ENCODE data around the gene LACTB.
A peak's percentile ranks its signal among the peaks of the same experiment; 100 is the strongest.

The LACTB gene

DNA sequence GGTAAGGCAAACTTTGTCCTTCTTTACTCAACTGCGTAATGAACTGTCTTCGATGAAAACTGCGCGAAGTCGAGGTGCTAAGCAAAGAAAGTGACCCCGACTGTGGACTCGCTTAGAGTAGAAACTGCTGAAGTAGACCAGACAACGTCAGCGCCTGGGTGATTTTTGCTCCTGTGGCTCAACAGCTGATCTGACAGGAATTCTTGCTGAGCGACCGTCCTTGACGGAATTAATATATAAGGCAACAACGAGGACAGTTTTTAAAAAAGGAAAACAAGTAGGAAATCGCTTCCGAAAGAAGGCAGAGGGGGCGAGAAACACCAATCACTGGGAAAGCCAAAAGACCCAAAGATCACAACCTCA lies 35.1 kb downstream of the LACTB start:
- H3K4me3 Mint-ChIP-seq = peak overlapping the region; percentile 93
- peaks cover 29% of the 10 kb centered on the region for H3K4me1 Mint-ChIP-seq
- H3K36me3 Mint-ChIP-seq = peaks cover 32% of the 10 kb centered on the region
- DNase-seq = peak; percentile 26
- H3K27me3 Mint-ChIP-seq = no peaks in the 10 kb centered on the region
- H3K27ac Mint-ChIP-seq = peak overlapping the region; percentile 95
- CTCF ChIA-PET = interaction anchor here (1.1 to 1.5 kb wide), 2 partner anchors 34 to 109 kb away, joined by 3 to 5 read pairs; no protein-coding TSS in a partner anchor
- no peaks in the 10 kb centered on the region for H3K9me3 Mint-ChIP-seq

DNA sequence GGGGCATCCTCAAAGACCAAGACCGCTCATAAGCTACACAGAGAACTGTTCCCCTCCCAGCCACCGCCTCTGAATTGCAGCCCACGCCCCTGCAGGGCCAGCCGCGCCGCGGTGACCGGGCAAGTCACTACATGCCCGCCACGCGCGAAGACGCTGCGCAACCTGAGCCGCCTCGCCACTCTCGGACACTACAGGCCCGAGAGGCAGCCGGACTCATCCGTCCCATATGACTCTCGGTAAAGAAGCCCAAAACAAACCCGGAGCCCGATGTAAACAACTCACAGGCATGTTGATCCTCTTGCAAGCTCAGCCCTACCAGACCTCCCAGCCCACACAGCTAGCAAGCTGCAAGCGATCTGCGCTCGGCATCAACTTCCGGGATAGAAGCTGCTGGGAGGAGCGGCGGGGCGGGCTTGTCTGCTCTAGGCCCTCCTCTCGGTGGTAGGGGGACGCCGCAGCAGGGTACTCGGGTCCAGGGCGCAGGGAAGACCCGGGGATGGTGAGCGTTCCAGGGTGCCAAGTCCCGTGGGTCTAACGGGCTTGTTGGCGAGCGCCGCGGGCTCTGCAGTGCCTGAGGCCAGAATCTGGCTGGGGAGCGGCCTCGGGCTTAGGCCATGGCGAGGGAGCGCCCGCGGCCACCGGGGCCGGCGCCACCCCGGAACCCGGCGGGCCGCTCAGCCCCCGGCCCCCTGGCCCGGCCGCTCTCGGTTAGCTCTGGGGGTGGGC lies 35.6 kb downstream of the LACTB start, which contains the start of gene RPS27L:
Gene RPS27L, minus strand, starts transcription at position 360 of the 726 bp plus-strand sequence. Its CDS starts 72 bp downstream, at position 288.
- DNase-seq = peak; percentile 95
- no peaks in the 10 kb centered on the region for H3K27me3 Mint-ChIP-seq
- CTCF ChIA-PET = interaction anchor here (1.1 to 1.5 kb wide), 2 partner anchors 34 to 109 kb away, joined by 3 to 5 read pairs; no protein-coding TSS in a partner anchor

DNA sequence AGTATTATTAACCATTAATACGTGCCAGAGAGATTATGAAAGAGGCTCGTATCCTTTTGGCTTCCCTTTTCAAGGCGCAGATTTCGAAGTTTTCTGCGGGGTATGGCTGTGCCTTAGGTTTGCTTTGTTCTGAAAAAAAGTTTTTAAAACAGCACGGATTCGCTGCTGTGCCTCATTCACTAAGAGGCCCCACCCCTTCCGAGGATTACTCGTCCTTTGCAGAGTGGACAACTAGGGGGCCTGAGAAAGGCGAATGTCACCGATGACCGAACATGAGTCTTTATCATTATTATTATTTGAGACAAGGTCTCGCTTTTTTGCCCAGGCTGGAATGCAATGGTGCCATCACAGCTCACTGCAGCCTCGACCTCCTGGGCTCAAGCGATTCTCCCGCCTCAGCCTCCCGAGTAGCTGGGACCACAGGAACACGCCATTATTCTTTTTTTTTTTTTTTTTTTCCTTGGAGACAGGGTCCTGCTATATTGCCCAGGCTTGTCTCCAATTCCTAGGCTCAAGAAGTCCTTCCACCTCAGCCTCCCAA lies 36.3 kb downstream of the LACTB start:
- Mint-ChIP-seq H3K36me3 (peaks cover 23% of the 10 kb centered on the region), H3K27me3 (no peaks in the 10 kb centered on the region)
- CTCF ChIA-PET = interaction anchor here (1.1 to 1.5 kb wide), 2 partner anchors 33 to 110 kb away, joined by 3 to 5 read pairs; no protein-coding TSS in a partner anchor

More for the DNA sequence above, 35.6 kb downstream of the LACTB start, which contains the start of gene RPS27L:
- Mint-ChIP-seq H3K9me3 (no peaks in the 10 kb centered on the region), H3K36me3 (peaks cover 29% of the 10 kb centered on the region), H3K4me3 (peak within 1 kb of the TSS; percentile 93), H3K27ac (peak within 1 kb of the TSS; percentile 95), H3K4me1 (peaks cover 28% of the 10 kb centered on the region)

GRCh38 chr15:63160638-63161037 lies 39.0 kb downstream of the LACTB start:
- Mint-ChIP-seq H3K27me3 (peaks cover 5% of the 10 kb centered on the region), H3K36me3 (peaks cover 11% of the 10 kb centered on the region), H3K4me3 (no peak overlapping the region), H3K27ac (no peak overlapping the region), H3K9me3 (no peaks in the 10 kb centered on the region), H3K4me1 (peaks cover 13% of the 10 kb centered on the region)
- DNase-seq = no peak
- CTCF ChIA-PET = interaction anchor here (1.0 to 1.2 kb wide), 2 partner anchors 14 to 16 kb away, joined by 3 read pairs; no protein-coding TSS in a partner anchor

More for the DNA sequence above, 36.3 kb downstream of the LACTB start:
- H3K4me3 Mint-ChIP-seq = peak overlapping the region; percentile 93
- H3K4me1 Mint-ChIP-seq = peaks cover 26% of the 10 kb centered on the region
- H3K27ac Mint-ChIP-seq = peak overlapping the region; percentile 92
- no peaks in the 10 kb centered on the region for H3K9me3 Mint-ChIP-seq
- DNase-seq = peak; percentile 47

DNA sequence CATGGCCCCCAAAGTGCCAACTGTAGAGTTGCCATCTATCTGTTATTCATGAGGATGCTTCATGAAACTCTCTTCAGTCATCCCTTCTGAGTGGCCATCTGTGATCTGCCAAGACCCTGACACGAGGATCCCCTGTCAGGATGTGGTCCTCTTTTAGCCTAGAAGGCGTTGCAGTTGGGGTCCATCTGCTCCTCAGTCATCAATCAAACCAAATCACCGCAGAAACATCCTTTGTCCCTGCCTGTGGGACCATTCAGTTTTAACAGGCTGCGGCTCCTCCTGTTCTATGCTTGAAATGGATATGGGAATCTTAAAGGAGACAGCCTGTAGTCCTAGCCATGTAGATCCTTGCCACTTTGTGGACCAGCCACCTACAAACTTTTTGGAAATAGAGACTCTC lies 41.6 kb downstream of the LACTB start:
- no peaks in the 10 kb centered on the region for H3K9me3 Mint-ChIP-seq
- H3K36me3 Mint-ChIP-seq = peaks cover 2% of the 10 kb centered on the region
- peaks cover 3% of the 10 kb centered on the region for H3K4me1 Mint-ChIP-seq
- H3K27me3 Mint-ChIP-seq = peaks cover 5% of the 10 kb centered on the region
- CTCF ChIA-PET = no interaction called here
- H3K27ac Mint-ChIP-seq = no peak overlapping the region
- no peak for DNase-seq
- H3K4me3 Mint-ChIP-seq = no peak overlapping the region

GRCh38 chr15:63165166-63165859 lies 43.7 kb downstream of the LACTB start:
- Mint-ChIP-seq H3K27me3 (peaks cover 5% of the 10 kb centered on the region), H3K4me1 (peaks cover 2% of the 10 kb centered on the region)

DNA sequence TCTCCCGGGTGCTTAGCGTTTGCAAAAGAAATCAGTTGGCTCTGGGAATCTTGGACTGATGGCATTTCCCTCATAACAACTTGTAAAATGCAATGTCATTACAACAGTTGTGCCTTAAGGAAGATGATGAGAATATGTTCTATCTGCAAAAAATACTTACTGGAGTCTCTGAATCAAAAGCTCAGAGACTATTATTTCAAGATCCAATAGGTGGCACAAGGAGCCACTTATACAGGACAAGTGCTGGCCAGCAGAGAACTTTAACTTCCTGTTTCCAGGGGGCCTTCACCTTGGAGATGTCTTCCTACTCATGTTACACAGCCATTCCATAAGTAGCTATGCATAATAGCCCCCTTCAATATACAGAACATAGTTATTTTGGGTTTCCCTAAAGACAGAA lies 44.6 kb downstream of the LACTB start:
- H3K27me3 Mint-ChIP-seq = peaks cover 5% of the 10 kb centered on the region
- no peaks in the 10 kb centered on the region for H3K36me3 Mint-ChIP-seq
- no peak overlapping the region for H3K4me3 Mint-ChIP-seq
- no peaks in the 10 kb centered on the region for H3K9me3 Mint-ChIP-seq
- CTCF ChIA-PET = interaction anchor here (0.7 to 1.5 kb wide), 18 partner anchors 9 to 321 kb away, joined by 3 to 10 read pairs (median 3); no protein-coding TSS in a partner anchor
- H3K27ac Mint-ChIP-seq = no peak overlapping the region
- H3K4me1 Mint-ChIP-seq = peaks cover 2% of the 10 kb centered on the region
- no peak for DNase-seq

More at GRCh38 chr15:63165166-63165859, 43.7 kb downstream of the LACTB start:
- Mint-ChIP-seq H3K27ac (no peak overlapping the region), H3K36me3 (no peaks in the 10 kb centered on the region), H3K9me3 (no peaks in the 10 kb centered on the region), H3K4me3 (no peak overlapping the region)
- no peak for DNase-seq
- CTCF ChIA-PET = interaction anchor here (0.8 to 1.5 kb wide), 8 partner anchors 21 to 242 kb away, joined by 3 to 10 read pairs (median 3); no protein-coding TSS in a partner anchor

- no peak overlapping the region for H3K4me3 Mint-ChIP-seq
- H3K27me3 Mint-ChIP-seq = peaks cover 5% of the 10 kb centered on the region
- H3K9me3 Mint-ChIP-seq = no peaks in the 10 kb centered on the region
- CTCF ChIA-PET = no interaction called here
- peaks cover 2% of the 10 kb centered on the region for H3K4me1 Mint-ChIP-seq
- no peak for DNase-seq
- H3K36me3 Mint-ChIP-seq = no peaks in the 10 kb centered on the region
- no peak overlapping the region for H3K27ac Mint-ChIP-seq
Measured at GRCh38 chr15:63169788-63170187, 48.1 kb downstream of the LACTB start.

DNA sequence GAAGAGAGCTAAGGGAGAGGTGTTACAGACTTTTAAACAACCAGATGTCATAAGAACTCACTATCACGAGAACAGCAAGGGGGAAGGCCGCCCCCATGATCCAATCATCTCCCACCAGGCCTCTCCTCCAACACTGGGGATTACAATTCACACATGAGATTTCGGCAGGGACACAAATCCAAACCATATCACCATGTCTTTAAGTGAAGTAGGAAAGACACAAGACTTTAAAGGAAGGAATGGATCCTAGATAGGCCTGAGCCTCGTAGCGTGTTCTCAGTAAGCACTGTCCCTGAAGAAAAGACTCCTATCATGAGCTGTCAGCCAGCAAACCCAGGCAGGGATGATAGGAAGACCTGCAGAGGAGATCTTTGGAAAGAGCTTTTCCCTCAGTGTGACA lies 50.7 kb downstream of the LACTB start:
- CTCF ChIA-PET = no interaction called here
- DNase-seq = no peak
- Mint-ChIP-seq H3K4me1 (no peaks in the 10 kb centered on the region), H3K36me3 (no peaks in the 10 kb centered on the region), H3K9me3 (no peaks in the 10 kb centered on the region), H3K4me3 (no peak overlapping the region), H3K27me3 (no peaks in the 10 kb centered on the region), H3K27ac (no peak overlapping the region)

GRCh38 chr15:63172851-63173451 lies 51.3 kb downstream of the LACTB start:
- Mint-ChIP-seq H3K4me3 (no peak overlapping the region), H3K9me3 (no peaks in the 10 kb centered on the region), H3K27me3 (no peaks in the 10 kb centered on the region), H3K36me3 (no peaks in the 10 kb centered on the region), H3K4me1 (no peaks in the 10 kb centered on the region), H3K27ac (no peak overlapping the region)
- no peak for DNase-seq
- CTCF ChIA-PET = no interaction called here

DNA sequence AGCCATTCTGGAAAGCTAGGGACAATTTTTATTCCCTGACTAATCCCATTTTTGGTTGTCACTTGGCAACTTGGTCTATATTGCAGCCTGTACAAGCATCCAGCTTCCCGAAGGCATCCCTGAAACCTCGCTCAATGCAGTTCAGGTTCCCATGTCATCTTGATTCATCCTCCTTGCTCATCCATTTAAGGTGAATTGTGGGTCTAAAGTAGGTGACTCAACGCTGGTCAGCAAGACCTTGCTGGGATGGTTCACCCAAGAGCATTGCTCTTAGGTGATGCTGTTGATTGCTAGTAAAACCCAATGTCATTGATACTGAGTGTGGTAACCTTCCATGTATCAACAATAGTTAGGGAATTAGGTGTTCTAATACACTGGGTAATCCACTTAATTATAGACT lies 54.6 kb downstream of the LACTB start:
- Mint-ChIP-seq H3K4me1 (no peaks in the 10 kb centered on the region), H3K36me3 (no peaks in the 10 kb centered on the region), H3K27me3 (peaks cover 3% of the 10 kb centered on the region), H3K9me3 (no peaks in the 10 kb centered on the region), H3K27ac (no peak overlapping the region), H3K4me3 (no peak overlapping the region)
- CTCF ChIA-PET = no interaction called here
- no peak for DNase-seq

GRCh38 chr15:63178034-63178433 lies 56.4 kb downstream of the LACTB start:
- H3K9me3 Mint-ChIP-seq = no peaks in the 10 kb centered on the region
- no peak for DNase-seq
- H3K36me3 Mint-ChIP-seq = no peaks in the 10 kb centered on the region
- H3K4me1 Mint-ChIP-seq = no peaks in the 10 kb centered on the region
- no peak overlapping the region for H3K27ac Mint-ChIP-seq
- peaks cover 3% of the 10 kb centered on the region for H3K27me3 Mint-ChIP-seq
- H3K4me3 Mint-ChIP-seq = no peak overlapping the region
- CTCF ChIA-PET = interaction anchor here (1.4 kb wide), 1 partner anchor 12 kb away, joined by 3 read pairs; no protein-coding TSS in a partner anchor

GRCh38 chr15:63180746-63181145 lies 59.1 kb downstream of the LACTB start:
- H3K4me1 Mint-ChIP-seq = no peaks in the 10 kb centered on the region
- H3K27ac Mint-ChIP-seq = no peak overlapping the region
- H3K9me3 Mint-ChIP-seq = no peaks in the 10 kb centered on the region
- CTCF ChIA-PET = interaction anchor here (1.7 kb wide), 1 partner anchor 109 kb away, joined by 4 read pairs; no protein-coding TSS in a partner anchor
- DNase-seq = no peak
- peaks cover 8% of the 10 kb centered on the region for H3K27me3 Mint-ChIP-seq
- H3K36me3 Mint-ChIP-seq = no peaks in the 10 kb centered on the region
- H3K4me3 Mint-ChIP-seq = no peak overlapping the region

- Mint-ChIP-seq H3K27ac (no peak overlapping the region), H3K36me3 (no peaks in the 10 kb centered on the region), H3K4me1 (no peaks in the 10 kb centered on the region), H3K27me3 (peaks cover 8% of the 10 kb centered on the region), H3K4me3 (no peak overlapping the region), H3K9me3 (no peaks in the 10 kb centered on the region)
- CTCF ChIA-PET = interaction anchor here (1.2 kb wide), 1 partner anchor 33 kb away, joined by 4 read pairs; no protein-coding TSS in a partner anchor
- no peak for DNase-seq
Measured at GRCh38 chr15:63181648-63182047, 60.0 kb downstream of the LACTB start.
